Left kidney (tissue), 8 donors: Measurements from ENCODE around the gene TCHH. TPM values are rescaled to one million over a fixed set of nuclear protein-coding genes. Genes with fewer than 3 reads are reported as not detected.
"Not testable (repeated sequence)": the region's sequence is repeated elsewhere in the genome, so short reads cannot be mapped to it uniquely, and the experiment has no call there.

Experiments
- DNase-seq: peaks from one replicate; pipeline ENCODE4 v3.0.0-alpha.2; 2013
- long read RNA-seq, 8 donors: transcript quantifications; one replicate each; lab custom pipeline, GENCODE V29; 2026
- polyA plus RNA-seq: library from polyadenylated mRNA; unstranded; fragments of 120-200 nt; gene quantifications from one replicate; pipeline ENCODE4 v1.2.1, GENCODE V29; 2013; ENCODE audit not compliant: insufficient read length

The TCHH gene, protein sequence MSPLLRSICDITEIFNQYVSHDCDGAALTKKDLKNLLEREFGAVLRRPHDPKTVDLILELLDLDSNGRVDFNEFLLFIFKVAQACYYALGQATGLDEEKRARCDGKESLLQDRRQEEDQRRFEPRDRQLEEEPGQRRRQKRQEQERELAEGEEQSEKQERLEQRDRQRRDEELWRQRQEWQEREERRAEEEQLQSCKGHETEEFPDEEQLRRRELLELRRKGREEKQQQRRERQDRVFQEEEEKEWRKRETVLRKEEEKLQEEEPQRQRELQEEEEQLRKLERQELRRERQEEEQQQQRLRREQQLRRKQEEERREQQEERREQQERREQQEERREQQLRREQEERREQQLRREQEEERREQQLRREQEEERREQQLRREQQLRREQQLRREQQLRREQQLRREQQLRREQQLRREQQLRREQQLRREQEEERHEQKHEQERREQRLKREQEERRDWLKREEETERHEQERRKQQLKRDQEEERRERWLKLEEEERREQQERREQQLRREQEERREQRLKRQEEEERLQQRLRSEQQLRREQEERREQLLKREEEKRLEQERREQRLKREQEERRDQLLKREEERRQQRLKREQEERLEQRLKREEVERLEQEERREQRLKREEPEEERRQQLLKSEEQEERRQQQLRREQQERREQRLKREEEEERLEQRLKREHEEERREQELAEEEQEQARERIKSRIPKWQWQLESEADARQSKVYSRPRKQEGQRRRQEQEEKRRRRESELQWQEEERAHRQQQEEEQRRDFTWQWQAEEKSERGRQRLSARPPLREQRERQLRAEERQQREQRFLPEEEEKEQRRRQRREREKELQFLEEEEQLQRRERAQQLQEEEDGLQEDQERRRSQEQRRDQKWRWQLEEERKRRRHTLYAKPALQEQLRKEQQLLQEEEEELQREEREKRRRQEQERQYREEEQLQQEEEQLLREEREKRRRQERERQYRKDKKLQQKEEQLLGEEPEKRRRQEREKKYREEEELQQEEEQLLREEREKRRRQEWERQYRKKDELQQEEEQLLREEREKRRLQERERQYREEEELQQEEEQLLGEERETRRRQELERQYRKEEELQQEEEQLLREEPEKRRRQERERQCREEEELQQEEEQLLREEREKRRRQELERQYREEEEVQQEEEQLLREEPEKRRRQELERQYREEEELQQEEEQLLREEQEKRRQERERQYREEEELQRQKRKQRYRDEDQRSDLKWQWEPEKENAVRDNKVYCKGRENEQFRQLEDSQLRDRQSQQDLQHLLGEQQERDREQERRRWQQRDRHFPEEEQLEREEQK (N-terminal part only)
- 0.05 TPM for polyA plus RNA-seq
- long read RNA-seq, donor 1: 0 reads
- long read RNA-seq, donor 2: 0 reads
- long read RNA-seq, donor 3: 0 reads
- long read RNA-seq, donor 4: 0 reads
- long read RNA-seq, donor 5: 0 reads
- long read RNA-seq, donor 6: 0 reads
- long read RNA-seq, donor 7: 0 reads
- long read RNA-seq, donor 8: 0 reads

DNA sequence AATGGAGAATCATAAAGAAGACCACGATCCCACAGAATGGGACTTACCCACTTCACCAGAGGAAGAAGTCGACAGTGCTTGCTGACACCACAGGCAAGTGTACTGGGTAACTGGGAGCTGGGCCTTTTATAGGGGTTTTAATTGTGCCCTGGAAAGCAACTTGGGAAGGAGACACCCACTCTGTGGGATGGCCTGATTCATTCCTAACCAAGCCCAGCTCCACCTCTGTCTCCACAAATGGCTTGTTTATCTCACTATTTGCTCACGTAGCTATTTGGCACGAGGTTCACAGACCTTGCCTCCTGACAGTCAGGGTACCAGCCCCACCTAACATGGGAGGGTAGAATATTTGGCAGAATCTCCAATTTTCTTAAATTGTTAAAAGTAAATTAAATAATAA is at the start of gene TCHH:
TCHH (minus strand) TSS at position 101 of the 400 bp plus-strand sequence. CDS start 1,364 bp downstream, outside the sequence.
- no peak for DNase-seq

DNA sequence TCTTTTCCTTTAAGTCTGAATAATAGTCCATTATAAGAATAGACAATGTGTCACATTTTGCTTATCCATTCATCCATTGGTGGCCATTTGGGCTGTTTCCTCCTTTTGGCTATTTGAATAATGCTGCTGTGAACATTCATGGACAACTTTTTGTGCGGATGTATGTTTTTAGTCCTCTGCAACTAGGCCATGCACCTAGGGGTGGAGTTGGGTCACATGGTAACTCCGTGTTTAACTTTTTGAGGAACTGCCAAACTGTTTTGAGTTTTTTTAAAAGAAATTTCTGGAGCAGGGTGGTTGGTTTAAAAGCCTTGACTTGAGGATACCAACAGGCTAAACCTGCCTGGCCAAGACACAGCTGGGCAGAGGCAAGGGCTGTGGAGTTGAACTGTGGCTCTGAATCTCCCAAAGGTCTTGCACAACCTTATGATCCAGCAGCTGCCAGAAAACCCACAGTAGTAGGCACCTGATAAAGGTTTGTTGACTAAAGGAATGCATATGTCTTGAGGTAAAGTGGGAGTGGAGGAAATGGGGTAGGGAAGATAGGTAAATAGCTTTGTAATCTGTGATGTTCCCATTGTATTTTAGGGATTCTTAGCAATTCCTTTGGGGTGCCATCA is 49.4 kb upstream of the TCHH start:
- no peak for DNase-seq

DNA sequence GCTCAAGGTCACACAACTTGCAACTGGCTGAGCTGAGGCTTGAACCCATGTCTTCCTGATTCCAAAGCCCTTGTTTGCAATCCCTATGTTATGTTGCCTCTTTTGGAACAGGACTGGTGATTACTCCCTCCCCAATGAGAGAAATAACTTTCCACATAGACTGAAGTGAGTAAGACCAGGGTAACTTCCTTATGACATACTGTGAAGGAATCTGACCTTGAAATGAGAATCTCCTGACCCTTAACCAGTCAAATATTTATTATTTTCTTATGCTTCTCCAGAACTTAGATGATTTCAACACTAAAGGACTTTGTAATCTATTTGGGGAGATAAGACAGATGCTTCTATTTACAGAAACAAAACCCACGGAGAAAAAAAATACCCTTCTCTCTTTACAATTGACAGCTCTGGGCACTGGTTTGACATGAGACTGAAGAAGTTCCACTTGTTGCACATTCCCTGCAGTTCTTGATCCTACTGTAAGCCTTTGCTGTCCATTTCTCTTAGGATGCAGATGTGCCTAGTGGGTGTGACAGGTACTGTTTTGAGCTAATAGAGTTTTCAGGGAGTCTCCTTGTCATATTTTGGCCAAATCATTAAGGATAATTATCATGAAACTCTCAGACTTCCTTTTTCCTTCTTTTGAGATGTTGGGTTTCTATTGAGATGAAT is 47.7 kb upstream of the TCHH start:
- DNase-seq: no peak

DNA sequence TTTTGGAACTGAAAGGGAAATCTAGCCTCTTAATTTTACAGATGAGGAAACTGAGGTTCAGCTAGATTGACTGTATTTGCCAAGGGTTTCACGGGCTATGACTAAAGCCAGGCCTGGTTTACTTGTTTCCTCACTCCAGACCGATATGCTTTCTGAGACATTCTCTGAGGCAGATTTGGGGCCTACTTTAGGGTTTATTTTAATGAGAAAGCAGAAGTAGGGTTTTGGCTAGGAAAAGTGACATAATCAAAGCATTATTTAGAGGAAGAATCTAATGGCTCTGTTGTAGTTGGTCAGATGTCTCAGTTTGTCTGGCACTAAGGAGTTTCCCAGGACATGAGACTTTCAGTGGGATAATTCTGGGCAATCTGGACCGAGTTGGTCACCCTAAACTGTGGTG is 45.3 kb upstream of the TCHH start:
- no peak for DNase-seq

DNA sequence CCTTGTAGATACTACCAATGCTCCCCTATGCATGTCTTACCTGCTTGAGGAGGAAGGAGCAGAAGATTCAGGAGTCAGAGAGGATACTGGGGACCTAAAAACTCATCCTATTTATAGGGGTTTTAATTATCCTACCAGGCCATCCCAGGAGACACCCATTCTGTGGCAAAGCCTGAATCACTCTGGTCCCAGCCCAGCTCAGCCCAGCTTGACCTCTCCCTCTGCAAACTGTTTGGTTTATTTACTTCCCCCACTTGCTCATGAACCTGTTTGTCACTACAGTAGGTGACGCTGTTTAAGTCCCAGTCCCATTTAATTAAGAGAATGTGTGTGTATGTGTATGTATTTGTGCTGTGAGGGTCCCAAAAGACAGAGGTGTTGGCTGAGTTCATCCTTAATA is 43.9 kb upstream of the TCHH start, which contains the start of gene RPTN:
RPTN (minus strand) TSS at position 85 of the 400 bp plus-strand sequence. CDS start 1,339 bp downstream, outside the sequence.
- DNase-seq: no peak

DNA sequence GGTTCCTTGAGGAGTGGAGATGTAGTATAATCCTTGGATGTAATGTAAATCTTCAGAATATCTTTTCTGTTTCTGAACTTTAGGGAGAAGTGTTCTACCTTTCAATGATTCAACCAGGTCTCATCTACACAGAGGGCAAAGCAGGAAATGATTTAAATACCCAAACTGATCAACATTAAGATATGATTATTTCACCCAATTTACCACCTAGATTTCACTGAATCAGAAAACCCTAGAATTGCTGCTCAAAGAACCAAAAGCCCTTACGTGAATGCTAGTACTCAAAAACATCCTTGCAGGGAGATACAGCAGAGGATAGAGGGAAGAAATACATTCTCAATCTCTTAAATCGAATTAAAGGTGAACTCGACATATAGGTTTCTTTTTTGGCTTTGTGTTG is 38.8 kb upstream of the TCHH start:
- no peak for DNase-seq

DNA sequence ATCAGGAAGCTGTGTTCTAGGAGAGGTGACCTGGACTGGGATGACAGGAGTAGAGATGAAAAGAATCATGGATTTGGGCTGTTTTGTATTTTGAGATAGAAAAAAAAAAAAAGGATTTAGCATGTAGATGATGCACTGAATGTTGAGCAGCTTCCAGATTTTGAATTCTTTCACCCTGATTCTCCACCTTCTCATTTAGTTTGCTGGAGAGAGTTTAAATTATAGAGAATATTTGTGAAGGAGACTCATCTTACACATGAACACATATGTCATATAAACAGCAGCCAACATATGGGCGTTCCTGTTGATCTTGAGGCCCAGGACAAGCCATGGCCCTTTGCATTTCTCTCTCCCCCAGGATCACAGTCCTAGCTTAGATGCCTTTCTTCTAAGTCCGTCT is 36.4 kb upstream of the TCHH start:
- DNase-seq: no peak

DNA sequence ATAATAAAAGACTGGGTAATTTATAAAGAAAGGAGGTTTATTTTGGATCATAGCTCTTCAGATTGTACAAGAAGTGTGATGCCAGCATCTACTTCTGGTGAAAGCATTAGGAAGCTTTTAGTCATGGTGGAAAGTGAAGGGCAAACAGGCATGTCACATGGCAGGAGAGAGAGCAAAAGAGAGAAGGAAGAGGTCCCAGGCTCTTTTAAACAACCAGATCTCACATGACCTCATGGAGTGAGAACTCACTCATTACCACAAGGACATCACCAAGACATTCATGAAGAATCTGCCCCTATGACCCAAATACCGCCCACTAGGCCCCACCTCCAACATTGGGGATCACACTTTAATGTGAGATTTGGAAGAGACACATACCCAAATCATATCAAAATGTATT is 33.7 kb upstream of the TCHH start:
- no peak for DNase-seq

DNA sequence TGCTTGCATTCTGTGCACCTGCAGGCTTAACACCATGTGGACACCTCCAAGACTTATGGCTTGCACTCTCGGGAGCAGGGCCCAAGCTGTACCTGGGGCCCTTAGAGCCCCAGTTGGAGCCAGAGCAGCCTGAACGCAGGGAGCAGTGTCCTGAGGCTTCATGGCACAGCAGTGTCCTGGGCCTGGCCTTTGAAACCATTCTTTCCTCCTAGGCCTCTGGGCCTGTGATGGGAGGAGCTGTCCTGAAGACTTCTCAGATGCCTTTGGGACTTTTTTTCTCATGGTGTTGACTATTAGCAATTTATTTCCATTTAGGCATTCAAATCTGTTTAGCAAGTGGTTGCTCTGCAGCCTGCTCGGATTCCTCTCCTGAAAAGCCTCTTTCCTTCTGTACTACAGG is 32.8 kb upstream of the TCHH start:
- no peak for DNase-seq

DNA sequence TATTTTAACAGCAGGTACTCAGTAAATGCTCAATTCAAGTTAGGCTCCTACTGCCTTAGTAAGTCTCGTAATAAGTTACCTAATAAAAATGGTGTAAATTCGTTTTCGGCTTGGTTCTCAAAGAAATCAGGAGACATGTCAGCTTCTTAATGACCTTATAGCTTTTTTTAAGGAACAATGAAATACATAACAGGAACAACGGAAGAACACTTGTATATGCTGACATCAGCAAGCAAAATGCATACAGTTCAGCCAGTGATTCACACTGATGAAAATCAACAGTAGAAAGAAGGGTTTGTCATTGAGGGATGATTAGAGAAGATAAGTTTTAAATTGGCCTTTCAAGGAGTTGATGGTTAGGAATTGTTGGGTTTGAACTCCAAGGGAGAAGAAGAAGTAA is 30.5 kb upstream of the TCHH start:
- DNase-seq: no peak

DNA sequence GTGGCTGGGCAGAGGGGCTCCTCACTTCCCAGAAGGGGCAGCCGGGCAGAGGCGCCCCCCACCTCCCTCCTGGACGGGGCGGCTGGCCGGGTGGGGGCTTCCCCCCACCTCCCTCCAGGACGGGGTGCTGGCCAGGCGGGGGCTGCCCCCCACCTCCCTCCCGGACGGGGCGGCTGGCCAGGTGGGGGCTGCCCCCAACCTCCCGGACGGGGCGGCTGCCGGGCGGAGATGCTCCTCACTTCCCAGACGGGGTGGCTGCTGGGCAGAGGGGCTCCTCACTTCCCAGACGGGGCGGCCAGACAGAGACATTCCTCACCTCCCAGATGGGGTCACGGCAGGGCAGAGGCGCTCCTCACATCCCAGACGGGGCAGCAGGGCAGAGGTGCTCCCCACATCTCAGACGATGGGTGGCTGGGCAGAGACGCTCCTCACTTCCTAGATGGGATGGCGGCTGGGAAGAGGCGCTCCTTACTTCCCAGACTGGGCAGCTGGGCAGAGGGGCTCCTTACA is 29.5 kb upstream of the TCHH start:
- not testable (repeated sequence) for DNase-seq

DNA sequence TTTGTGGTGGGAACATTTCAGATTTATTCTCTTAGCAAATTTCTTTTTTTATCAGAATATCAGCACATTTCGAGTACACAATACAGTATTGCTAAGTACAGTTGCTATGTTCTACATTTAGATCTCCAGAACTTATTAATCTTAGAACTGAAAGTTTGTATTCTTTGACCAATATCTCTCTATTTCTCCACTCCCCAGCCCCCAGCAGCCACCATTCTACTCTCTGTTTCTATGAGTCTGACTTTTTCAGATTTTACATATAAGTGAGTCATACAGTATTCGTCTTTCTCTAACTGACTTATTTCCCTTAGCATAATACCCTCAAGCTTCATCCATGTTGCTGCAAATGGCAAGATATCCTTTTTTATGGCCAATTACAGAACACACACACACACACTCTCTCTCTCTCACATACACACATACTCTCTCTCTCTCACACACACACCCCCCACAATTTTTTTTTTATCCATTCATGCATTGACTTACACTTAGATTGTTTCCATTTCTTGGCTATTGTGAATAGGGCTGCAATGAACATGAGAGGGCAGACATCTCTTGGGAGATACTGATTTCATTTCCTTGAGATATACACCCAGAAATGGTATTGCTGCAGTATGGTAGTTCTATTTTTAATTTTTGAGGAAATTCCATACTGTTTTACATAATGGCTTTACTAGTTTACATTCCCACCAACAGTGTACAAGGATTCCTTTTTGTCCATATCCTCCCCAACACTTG is 28.1 kb upstream of the TCHH start:
- no peak for DNase-seq

DNA sequence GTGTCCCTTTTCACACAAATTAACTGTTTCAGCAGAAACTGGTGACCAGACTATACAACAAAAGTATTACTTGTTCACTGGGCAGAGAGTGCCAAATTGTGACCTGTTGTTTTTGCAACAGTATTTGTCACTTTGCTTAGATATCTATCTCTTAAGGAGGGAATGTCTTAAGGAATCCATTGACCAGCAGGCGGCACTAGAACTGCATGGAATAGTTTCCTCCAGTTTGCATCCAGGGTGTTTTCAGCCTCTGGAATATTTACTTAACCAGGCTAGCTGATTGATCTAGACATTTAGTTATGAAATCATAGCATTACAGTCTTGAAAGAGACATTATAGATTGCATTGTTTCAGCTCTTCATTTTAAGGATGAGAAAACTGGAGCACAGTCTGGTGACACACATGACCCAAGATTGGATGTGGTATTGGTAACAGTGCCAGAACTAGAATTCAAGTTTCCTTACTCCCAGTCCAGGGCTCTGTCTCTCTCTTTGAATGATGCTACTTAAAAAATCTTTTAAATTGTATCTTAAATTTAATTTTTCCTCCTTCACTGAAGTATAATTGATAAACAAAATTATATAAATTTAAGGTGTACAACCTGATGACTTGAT is 26.8 kb upstream of the TCHH start:
- peak; percentile 64 for DNase-seq

DNA sequence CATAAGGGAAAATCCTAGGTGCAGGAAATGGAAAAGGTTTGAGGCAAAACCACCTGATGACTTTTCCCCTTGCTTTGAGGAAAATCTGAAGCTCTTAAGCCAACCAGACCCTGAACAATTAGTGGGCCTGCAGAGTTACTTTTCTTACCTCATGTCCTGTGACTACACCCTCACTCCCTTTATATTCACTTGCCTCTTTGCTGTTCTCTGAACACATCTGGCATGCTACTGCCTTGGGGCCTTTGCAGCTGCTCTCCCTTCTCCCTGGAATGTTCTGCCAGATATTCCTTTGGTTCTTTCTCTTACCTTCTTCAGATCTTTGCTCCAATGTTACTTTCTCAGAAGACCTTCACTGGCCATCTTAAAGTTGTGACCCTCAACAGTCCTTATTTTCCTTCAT is 22.0 kb upstream of the TCHH start:
- DNase-seq: no peak

DNA sequence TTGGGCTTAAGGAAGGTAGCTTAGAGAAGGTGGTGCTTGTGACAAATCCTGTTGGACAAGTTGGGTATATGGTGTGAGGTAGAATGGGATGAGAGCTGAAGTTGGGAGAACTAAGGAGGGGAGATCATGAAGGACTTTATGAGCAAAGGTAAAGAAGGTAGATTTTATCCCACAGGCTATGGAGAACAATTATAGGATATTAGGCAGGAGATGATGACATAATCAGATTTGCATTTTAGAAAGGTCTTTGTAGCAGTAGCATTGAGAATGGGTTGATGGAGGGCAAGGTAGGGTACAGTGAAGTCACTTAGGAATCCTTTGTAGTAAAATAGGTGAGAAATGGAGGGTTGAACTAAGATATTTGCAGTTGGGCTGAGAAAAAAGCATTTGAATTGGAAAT is 14.9 kb upstream of the TCHH start:
- no peak for DNase-seq

DNA sequence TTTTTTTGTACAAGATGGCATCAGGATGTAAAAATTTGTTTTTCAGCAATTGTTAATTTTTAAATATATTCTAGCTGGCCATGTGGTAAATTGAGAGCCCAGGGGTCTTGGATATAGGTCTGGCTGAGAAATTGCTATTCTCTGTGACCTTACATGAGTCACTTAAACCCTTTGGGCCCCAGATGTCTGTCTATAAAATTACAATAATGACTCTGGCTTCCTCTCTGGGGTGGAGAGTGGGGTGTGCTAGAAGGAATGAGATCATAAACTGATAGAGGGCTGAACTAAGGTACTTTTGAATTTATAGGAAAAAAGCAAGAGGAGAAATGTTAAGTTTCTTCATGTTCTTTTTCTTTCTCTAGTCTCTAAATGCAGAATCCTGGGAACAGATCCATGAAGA is 12.4 kb upstream of the TCHH start:
- DNase-seq: no peak

DNA sequence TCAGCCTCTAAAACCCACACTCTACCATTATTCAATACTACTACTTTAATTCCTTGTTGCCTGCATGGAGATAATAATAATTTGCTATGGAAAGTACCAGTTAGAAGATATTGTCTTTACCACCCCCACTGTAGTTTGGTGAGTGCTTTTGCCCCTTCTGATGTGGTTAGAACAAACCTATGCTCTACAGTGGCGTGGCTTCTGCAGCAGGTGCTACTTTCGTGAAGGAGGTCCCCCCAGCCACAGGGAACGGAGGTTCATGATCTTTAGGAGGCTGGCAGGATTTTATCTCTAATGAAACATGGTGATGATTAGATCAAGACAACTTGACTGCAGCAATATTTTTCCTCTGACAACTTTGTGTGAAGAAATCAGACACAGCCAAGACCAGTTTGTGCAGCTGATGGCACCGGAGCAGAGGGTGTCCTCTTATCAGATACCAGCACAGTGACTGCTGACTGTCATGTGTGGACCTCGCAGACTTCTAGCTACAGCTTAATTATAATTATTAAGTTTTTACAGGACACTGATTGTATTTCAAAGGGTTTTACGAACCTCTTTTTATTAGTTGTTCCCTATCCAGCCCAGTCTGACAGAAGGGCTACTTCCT is 10.7 kb upstream of the TCHH start:
- DNase-seq: no peak

DNA sequence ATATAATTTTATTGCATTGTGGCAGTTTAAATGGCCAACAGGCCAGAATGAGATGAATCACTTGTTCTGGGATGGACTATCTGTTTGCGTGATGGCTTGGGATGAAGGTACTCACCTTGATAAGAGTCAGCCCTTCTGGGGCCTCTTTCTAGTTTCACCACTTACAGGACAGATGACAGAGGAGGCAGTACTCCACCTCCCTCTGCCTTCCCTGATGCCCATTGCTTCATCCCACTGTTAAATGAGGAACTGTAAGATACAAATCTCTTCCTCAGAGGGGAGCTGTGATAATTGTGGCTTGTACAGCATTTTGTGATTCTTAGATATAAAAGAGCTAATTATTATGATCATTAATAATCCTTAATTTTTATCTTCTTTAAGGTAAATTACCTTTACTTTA is 3.7 kb upstream of the TCHH start:
- no peak for DNase-seq

DNA sequence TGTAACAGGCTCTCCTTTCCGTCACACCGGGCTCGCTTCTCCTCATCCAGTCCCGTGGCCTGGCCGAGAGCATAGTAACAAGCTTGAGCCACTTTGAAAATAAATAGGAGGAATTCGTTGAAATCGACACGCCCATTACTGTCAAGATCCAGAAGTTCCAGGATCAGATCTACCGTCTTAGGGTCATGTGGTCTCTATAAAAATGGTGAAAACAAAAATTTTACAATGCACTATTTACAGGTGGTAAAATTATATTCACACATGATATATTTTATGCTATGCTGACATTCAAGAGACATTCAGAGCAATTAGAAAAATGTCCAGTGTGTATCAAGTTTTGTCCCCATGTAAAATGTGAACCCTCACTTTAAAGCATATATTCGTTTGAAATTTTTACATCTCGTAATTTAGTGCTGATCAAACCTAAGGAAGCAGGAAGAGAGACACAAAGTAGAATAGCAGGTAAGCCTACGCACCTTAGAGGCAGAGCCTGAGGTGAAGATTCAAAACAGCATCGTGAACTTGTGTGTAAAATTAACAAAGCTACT is 2.3 kb downstream of the TCHH start:
- no peak for DNase-seq
